ENCODE results near the gene PPP3CB.
A peak's percentile ranks its signal among the peaks of the same experiment; 100 is the strongest.
"Not testable (repeated sequence)": the region's sequence is repeated elsewhere in the genome, so short reads cannot be mapped to it uniquely, and the experiment has no call there.

Gene PPP3CB

DNA sequence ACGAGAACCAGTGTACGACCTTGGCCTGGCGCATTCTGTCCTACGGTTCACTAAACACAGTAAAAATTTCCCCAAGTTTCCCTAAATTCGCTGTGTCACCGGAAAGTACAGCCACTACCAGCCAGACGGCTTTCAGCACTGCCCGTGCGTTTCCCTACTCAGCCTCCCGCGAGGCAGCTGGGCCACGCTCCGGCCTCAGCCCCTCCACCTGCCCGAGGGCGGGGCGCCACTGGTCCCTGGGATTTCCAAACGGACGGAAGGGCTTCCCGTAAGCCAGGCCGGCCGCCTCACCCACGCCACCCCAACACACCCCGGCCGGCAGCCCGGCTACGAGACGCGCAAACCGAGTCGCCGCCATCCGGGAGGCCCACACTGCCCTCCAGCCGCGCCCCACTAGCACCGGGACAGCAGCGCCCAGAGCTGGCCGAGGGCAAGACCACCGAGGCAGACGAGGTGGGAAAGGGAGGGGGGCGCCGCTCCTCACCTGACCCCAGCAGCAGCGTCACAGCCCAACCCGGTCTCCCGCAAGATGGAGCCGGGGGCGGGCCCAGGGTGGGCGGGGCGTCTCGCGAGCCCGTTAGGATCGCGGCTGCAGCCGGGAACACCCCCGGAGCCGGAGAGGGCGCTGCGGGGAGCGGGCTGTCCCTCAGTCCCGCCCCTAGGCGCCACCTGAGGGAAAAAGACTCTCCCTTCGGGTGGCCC is 82.1 kb downstream of the PPP3CB start, which contains the start of gene ANXA7:
Gene ANXA7, minus strand, starts transcription at position 531 of the 702 bp plus-strand sequence. CDS start 13,202 bp downstream, outside the sequence.
- DNase-seq = peak; percentile 93

DNA sequence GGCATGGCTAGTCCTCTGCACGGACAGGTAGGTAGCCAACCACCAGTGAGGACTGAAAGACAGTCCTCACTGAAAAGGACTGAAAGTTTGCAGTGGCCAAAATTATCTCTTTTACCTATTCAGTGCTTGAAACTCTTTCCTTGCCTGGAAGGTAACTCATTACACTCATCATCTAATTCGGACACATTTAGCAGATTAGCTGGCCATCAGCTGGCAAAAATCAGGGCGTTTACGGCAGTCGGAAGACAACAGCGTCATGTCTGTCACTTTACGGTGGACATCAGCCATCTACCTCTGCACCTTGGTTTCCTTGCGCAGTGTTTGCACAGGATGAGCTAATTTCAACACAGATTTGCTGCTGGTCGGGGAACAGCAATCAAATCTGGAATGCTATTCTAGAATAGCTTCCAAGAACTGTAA is 82.7 kb downstream of the PPP3CB start:
- peak; percentile 61 for DNase-seq

DNA sequence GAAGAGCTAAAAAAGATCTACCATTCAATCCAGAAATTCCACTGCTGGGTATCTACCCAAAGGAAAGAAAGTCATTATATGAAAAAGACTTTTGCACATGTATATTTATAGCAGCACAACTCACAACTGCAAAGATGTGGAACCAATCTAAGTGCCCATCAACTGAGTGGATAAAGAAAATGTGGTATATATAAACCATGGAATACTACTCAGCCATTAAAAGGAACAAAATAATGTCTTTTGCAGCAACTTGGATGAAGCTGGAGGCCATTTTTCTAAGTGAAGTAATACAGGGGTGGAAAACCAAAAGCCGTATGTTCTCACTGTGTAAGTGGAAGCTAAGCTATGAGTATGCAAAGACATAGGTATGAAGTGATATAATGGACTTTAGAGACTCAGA is 84.9 kb downstream of the PPP3CB start:
- DNase-seq = no peak

DNA sequence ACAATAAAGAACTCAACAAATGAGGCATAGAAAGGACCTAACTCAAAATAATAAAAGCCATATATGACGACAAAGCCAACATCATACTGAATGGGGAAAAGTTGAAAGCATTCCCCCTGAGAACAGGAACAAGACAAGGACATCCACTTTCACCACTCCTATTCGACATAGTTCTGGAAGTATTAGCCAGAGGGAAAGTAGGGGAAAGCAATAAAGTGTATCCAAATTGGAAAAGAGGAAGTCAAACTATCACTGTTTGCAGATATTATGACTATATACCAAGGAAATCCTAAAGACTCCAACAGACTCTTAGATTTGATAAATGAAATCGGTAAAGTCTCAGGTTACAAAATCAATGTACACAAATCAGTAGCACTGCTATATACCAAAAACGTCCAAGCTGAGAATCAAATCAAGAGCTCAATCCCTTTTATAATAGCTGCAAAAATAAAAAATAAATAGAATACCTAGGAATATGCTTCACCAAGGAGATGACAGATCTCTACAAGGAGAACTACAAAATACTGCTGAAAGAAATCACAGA is 86.8 kb downstream of the PPP3CB start:
- DNase-seq = no peak

DNA sequence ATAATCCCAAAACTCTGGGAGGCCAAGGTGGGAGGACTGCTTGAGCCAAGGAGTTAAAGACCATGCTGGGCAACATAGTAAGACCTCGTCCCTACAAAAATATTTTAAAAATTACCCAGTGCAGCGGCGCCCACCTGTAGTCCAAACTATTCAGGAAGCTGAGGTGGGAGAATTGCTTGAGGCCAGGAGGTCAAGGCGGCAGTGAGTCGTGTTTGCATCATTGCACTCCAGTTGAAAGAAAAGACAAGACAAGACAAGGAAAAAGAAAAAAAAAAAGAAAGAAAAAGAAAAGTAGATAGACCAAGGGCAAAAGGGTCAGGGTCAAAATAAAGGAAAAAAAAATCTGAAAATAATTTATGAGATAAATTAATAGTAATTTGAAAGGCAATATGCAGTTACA is 87.8 kb downstream of the PPP3CB start:
- no peak for DNase-seq

DNA sequence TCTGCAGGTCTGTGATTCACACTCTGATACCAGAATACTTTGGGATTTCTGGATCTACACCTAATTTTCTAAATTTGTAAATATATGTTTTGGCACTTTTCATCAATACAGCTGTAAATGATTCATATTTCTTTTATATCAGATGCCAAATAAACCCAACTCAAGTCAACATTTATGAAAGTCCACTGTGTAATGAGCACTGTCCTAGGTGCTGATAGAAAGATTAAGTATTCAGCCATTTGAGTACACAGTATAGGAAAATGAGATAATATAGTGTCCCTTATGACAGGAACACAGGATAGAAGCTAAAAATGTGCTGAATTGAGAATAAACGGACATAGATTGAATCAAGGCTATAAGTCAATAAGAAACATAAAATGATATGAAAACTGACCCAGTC is 88.3 kb downstream of the PPP3CB start:
- DNase-seq = no peak

DNA sequence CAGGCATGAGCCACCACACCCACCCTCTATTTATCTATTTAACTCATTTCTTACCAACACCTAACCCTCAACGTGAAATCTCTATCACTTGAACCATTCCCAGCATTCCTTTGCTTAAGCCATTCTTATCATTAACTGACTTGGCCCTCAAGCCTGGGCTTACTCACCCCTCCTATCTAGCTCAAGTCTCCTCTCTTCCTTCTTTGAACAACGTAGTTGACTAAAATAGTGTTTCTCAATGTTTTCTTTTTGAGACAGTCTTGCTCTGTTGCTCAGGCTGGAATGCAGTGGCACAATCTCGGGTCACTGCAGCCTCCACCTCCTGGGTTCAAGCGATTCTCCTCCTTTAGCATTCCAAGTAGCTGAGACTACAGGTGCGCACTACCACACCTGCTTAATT is 89.0 kb downstream of the PPP3CB start:
- no peak for DNase-seq

DNA sequence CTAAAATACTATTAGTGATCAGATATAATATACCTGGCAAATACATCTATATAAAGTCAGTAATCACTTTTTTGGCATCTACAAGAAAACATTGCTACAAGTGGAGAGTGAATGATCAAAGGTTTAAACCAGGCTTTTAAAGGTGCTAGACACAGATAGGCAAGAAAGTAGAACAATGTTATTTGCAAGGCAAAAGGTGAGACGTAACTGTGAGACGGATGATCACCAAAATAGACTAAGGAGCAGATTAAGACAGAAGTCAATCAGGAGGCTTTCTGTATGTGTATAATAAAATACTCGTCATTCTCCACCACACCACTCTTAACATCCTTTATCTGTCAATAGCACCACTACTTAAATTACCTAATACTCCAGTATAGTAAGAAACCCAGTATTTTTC is 90.3 kb downstream of the PPP3CB start:
- no peak for DNase-seq

DNA sequence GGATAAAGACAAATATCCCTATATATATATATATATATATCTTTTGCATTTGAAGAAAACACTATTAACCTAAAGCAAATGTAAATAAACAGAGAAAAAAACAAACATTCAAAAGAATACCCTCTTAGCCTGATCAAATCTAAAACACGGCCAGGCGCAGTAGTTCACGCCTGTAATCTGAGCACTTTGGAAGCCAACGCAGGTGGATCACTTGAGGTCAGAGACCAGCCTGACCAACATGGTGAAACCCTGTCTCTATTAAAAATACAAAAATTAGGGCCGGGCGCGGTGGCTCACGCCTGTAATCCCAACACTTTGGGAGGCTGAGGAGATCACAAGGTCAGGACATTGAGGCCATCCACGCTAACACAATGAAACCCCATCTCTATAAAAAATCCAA is 91.1 kb downstream of the PPP3CB start:
- DNase-seq = no peak

DNA sequence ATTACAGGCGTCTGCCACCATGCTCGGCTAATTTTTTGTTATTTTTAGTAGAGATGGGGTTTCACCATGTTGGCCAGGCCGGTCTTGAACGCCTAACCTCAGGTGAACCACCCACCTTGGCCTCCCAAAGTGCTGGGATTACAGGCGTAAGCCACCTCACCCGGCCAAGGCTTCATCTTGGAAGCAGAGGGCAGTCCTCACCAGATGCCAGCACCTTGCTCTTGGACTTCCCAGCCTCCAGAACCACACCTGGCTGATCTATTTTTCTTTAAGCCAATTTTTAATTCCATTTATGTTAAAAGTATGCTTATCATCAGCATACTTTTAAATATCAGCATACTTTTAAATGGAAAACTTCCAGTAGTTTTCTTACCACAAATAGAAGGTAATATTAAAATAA is 94.2 kb downstream of the PPP3CB start:
- no peak for DNase-seq

DNA sequence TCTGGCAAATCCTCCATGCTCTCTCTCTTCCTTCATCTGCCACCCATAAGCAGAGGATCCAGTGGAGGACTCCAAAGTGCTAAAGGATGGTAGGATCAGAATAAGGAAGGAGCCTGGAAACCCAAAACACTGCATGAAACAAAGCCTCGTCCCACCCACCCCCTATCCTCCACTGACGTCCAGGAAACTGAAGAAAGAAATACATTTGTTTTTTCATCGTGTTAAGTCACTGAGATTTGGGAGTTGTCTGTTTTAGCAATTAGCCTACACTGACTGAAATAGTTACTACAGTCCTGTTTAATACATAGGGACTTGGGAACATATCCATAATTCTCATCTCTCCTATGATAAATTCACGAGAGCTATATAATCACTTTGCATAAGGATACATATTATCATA is 96.8 kb downstream of the PPP3CB start:
- no peak for DNase-seq

DNA sequence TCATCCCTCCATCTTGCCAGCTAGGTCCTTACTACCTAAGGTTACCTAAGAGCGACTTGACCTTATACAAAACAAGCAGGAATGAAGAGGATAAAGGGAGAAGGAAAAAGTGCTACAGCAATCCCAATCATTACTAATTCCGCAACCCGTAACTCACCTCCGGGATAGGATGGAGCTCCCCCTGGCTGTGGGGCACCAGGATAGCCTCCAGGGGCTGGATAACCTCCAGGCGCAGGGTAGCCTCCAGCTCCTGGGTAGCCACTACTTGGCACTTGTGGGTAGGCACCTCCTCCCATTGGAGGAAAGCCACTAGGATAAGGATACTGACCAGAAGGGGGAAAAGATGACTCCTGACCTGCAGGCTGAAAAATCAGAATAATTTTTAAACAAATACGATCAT is 97.8 kb downstream of the PPP3CB start:
- no peak for DNase-seq

DNA sequence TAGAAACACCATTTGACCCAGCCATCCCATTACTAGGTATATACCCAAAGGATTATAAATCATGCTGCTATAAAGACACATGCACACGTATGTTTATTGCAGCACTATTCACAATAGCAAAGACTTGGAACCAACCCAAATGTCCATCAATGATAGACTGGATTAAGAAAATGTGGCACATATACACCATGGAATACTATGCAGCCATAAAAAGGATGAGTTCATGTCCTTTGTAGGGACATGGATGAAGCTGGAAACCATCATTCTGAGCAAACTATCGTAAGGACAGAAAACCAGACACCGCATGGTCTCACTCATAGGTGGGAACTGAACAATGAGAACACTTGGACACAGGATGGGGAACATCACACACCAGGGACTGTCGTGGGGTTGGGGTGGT is 101.5 kb downstream of the PPP3CB start:
- not testable (repeated sequence) for DNase-seq

DNA sequence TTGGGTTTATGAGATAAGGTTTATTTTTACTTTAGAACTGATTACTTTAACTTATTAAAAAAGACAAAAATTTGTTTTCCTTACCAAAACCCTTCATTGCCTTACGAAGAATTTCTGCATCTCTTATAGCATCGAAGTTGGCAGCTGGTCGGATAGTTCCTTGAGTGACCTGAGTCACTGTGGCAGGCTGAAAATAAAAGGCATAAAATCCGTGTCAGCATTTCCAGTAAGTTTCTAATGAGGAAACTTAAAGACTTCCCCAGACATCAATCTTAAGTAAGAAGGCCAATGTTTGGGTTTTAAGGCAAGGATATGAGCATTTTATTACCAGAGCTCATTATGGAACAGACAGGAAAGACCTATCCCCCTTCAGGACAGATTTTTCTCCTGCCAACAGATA is 107.6 kb downstream of the PPP3CB start:
- no peak for DNase-seq

DNA sequence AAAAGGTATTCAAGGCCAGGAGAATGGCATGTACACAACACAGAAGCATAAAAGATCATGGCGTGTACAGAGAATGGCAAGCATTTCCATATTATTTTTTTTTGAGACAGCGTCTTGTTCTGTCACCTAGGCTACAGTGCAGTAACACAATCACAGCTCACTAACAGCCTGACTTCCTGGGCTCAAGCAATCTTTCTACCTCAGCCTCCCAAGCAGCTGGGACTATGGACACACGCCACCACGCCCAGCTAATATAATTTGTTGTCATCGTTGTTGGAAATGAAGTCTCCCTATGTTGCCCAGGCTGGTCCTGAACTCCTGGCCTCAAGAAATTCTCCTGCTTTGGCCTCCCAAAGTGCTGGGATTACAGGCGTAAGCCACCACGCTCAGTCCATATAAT is 109.2 kb downstream of the PPP3CB start:
- DNase-seq = no peak

All from CD4-positive, alpha-beta T cell treated with Interleukin-10 for 1 hour (primary cell).